K562 (cell line): Measurements from ENCODE around the gene CNP. TPM values are rescaled to one million over a fixed set of nuclear protein-coding genes. Genes with fewer than 3 reads are reported as not detected.

Source experiments
- ARID4B ChIP-seq: sonication (generic); formaldehyde crosslinking; IDR thresholded peaks from 2 replicates; pipeline ENCODE4 v1.8.0; 2022; ENCODE audit warnings: mild to moderate bottlenecking, missing genetic modification reagents
- ATF4 ChIP-seq: fragments of 450-650 bp; formaldehyde crosslinking; IDR thresholded peaks from 2 replicates; pipeline ENCODE4 v1.4.0; 2022; ENCODE audit warnings: mild to moderate bottlenecking, moderate library complexity
- CHD2 ChIP-seq: IDR thresholded peaks from 2 replicates; pipeline ENCODE4 v1.6.1; 2011; ENCODE audit warnings: low read depth, low read length
- E4F1 ChIP-seq: fragments of 250-450 bp; sonication (Bioruptor Pico); IDR thresholded peaks from 2 replicates; pipeline ENCODE4 v1.5.0; 2021; ENCODE audit warnings: mild to moderate bottlenecking, borderline replicate concordance
- NKRF ChIP-seq: fragments of 450-650 bp; IDR thresholded peaks from 2 replicates; pipeline ENCODE4 v1.6.1; 2016; ENCODE audit warnings: borderline replicate concordance
- PHB ChIP-seq: fragments of 250-450 bp; sonication (Bioruptor Pico); IDR thresholded peaks from 2 replicates; pipeline ENCODE4 v1.5.0; 2021
- PHB2 ChIP-seq: fragments of 450-650 bp; IDR thresholded peaks from 2 replicates; pipeline ENCODE4 v1.6.1; 2017; ENCODE audit warnings: low read depth
- TRIM25 ChIP-seq: fragments of 450-650 bp; IDR thresholded peaks from 2 replicates; pipeline ENCODE4 v1.7.0; 2016; ENCODE audit warnings: borderline replicate concordance
- TRIM28 ChIP-seq: fragments of 450-650 bp; IDR thresholded peaks from 2 replicates; pipeline ENCODE4 v1.6.1; 2017
- ZBTB26 ChIP-seq: fragments of 450-650 bp; formaldehyde crosslinking; IDR thresholded peaks from 2 replicates; pipeline ENCODE4 v1.4.0; 2022; ENCODE audit warnings: missing genetic modification characterization
- ZNF134 ChIP-seq: fragments of 250-450 bp; sonication (Bioruptor Pico); conservative IDR thresholded peaks from 2 replicates; pipeline ENCODE4 v1.4.0; 2020
- polyA plus RNA-seq, 8 experiments: library from polyadenylated mRNA; depleted of rRNA in 4 of 8; stranded (reverse) in 5 of 8; unstranded in 3 of 8; fragments of >200 nt; fragmentation: Nextera tagmentation in 2 of 8; fragmentation: Illumina TruSeq in 1 of 8; extraction: Ambion mirVana in 2 of 8; extraction: Trizol in 1 of 8; gene quantifications; 2 replicates each; pipeline versions ENCODE4 v1.2.1 to v1.2.3, GENCODE V29; 2011 to 2014; ENCODE audit warnings: inconsistent platforms in 1 of 8, missing spikeins in 1 of 8
- total RNA-seq, 7 experiments: library from RNA; depleted of rRNA in 6 of 7; stranded (reverse); fragments of >200 nt in 6 of 7; fragmentation: Illumina TruSeq in 2 of 7; extraction: Trizol in 2 of 7; gene quantifications; 2 replicates each; pipeline versions ENCODE4 v1.2.1 to v1.2.3, GENCODE V29; 2011 to 2021; ENCODE audit warnings: low replicate concordance in 1 of 7

The CNP gene
- total and polyA plus RNA-seq, 9 of the 15 experiments (the other 6 are each of a cell fraction or from before 2014, with no cell fraction given) = 1.7 to 52.0 (median 29.1) TPM

- TF ChIP-seq NKRF = no peak
- TF ChIP-seq ZBTB26 (CRISPR knock-in tag) = no peak
- TF ChIP-seq TRIM25 = no peak
- no peak; the same call in 1 of the 2 replicates for TF ChIP-seq PHB2
- TF ChIP-seq ATF4 = peak; percentile 86
- no peak for TF ChIP-seq E4F1
- TF ChIP-seq ARID4B (CRISPR knock-in tag) = no peak
- TF ChIP-seq TRIM28 = no peak
- no peak for TF ChIP-seq CHD2
- TF ChIP-seq ZNF134 (CRISPR knock-in tag) = no peak
- TF ChIP-seq PHB (CRISPR knock-in tag) = no peak
Measured at GRCh38 chr17:41937970-41938954, 28.3 kb upstream of the CNP start (continued).
